ENCODE data around the gene RTF1.

GRCh38 chr15:41465822-41466421, 49.0 kb downstream of the RTF1 start:
- TF ChIP-seq GATA3 (IDR thresholded peaks at IDR 0.05; ENCODE audit: low read depth, low read length) (no peak), GATA2 (IDR thresholded peaks at IDR 0.05; ENCODE audit: low read depth, low read length) (no peak)

Measured in SH-SY5Y (cell line).